Fibroblast of the aortic adventitia (primary cell): ENCODE results near the gene PLLP. TPM values are rescaled to one million over a fixed set of nuclear protein-coding genes. Genes with fewer than 3 reads are reported as not detected.

Experiments used
- DNase-seq: peaks from one replicate; pipeline ENCODE4 v3.0.0-alpha.2; 2010; ENCODE audit warnings: low read depth
- H3K4me3 ChIP-seq: 2 replicates; pipeline ENCODE4 v1.5.1; 2011; ENCODE audit warnings: low read depth, mild to moderate bottlenecking, control low read depth, low read length, moderate library complexity
- CTCF ChIP-seq: IDR thresholded peaks from 2 replicates; pipeline ENCODE4 v1.5.1; 2011; ENCODE audit warnings: mild to moderate bottlenecking, low read length, control low read depth, inconsistent platforms; ENCODE audit not compliant: insufficient read depth
- total RNA-seq: library from RNA; depleted of rRNA; stranded (reverse); fragments of >200 nt; gene quantifications from 2 replicates; pipeline ENCODE4 v1.2.3, GENCODE V29; 2012; ENCODE audit warnings: low replicate concordance

PLLP gene
- total RNA-seq, 1 donor, result under 0.01 TPM

- TF ChIP-seq CTCF, result no peak
- no peak for DNase-seq
- H3K4me3 ChIP-seq, result no peak overlapping the region
Measured at GRCh38 chr16:57289391-57290257, 5.2 kb upstream of the PLLP start.

DNA sequence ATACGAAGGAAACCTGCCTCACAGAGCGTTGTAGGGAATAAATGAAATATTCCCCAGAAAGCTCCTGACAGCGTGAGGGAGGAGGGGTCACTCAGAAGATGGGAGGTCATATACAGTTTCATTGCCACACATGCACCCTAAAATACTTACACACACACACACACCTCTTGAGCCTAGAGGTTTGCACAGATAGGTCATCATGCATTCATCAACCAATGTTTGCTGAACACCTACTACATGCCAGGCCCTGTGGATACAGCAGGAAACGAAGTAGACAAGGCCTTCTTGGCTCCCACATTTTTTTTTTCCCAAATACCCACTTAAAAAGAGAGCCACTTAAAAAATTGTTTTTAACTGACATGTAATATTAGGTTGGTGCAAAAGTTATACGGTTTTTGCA lies 907 bp upstream of the PLLP start:
- no peak overlapping the region for H3K4me3 ChIP-seq
- no peak for TF ChIP-seq CTCF
- no peak for DNase-seq

DNA sequence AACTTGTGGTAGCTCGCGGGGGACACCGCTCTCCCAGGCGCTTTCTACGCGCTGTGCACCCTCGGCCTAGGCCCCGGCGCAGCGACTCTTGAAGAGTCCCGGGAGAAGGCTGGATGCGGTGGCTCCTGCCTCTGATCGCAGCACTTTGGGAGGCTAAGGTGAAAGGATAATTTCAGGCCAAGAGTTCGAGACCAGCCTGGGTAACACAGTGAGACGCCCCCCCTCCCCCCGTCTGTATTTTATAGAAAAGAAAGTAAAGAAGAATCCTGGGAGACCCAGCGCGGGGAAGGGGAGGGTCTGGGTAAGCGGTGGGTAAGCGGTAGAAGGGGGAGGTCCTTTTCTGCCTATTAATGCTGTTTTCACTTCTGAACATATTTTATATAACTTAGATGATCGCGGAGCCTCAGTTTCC lies 486 bp upstream of the PLLP start:
- H3K4me3 ChIP-seq, result peak overlapping the region; percentile 56
- DNase-seq, result no peak
- no peak for TF ChIP-seq CTCF

DNA sequence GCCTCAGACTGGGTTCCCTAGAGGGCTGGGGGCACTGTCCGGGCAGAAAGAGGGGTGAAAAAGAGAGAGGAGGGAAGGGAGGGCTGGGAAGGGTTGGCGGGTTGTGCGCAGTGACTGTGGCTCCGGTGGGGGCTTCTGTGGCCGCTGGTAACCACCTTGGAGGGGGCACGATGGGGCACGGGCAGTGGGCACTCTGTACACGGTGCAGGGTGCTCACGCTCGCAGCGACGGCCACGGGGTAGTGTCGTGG lies 588 bp downstream of the PLLP start:
- DNase-seq, result no peak
- TF ChIP-seq CTCF, result no peak
- H3K4me3 ChIP-seq, result no peak overlapping the region

GRCh38 chr16:57283214-57283958 lies 1.1 kb downstream of the PLLP start:
- H3K4me3 ChIP-seq, result no peak overlapping the region
- no peak for TF ChIP-seq CTCF
- DNase-seq, result no peak

- DNase-seq, result no peak
- TF ChIP-seq CTCF, result no peak
- no peak overlapping the region for H3K4me3 ChIP-seq
Measured at GRCh38 chr16:57282510-57283213, 1.8 kb downstream of the PLLP start.
